IMR-90 (cell line): ENCODE data around the gene MMS19. TPM values are rescaled to one million over a fixed set of nuclear protein-coding genes. Genes with fewer than 3 reads are reported as not detected.

Experiments
- ATAC-seq: fragments of 200-7000 bp; cut with Tn5 transposase; 2 replicates; pipeline ENCODE4 v1.9.1; 2020; ENCODE audit warnings: low read depth, mild to moderate bottlenecking, moderate library complexity
- BruUV-seq: library from RNA; stranded (reverse); fragments of 400-500 nt; replicated peaks from 2 replicates; lab custom pipeline; 2021; lab: Mats Ljungman, UMichigan
- CTCF ChIA-PET: fragments of 300-600 bp; formaldehyde crosslinking; extraction: SDS; loops from one replicate; lab custom pipeline; 2021; ENCODE audit warnings: antibody characterized with exemption; lab: Yijun Ruan, JAX
- POLR2A ChIA-PET: fragments of 300-600 bp; sonication (Branson Sonifier 250); formaldehyde crosslinking; loops from one replicate; lab custom pipeline; 2022; ENCODE audit warnings: antibody characterized with exemption; ENCODE audit not compliant: unreplicated experiment; lab: Charles Lee
- DNase-seq: peaks from one replicate; pipeline ENCODE4 v3.0.0; 2013
- H2AFZ ChIP-seq: replicated peaks from 2 replicates; pipeline ENCODE3; 2013; ENCODE audit warnings: low read length, mild to moderate bottlenecking; ENCODE audit not compliant: poor library complexity
- H2AK5ac ChIP-seq: 2 replicates; pipeline ENCODE4 v1.6.1; 2013; ENCODE audit warnings: low read depth, low read length, inconsistent platforms
- H2AK9ac ChIP-seq: replicated peaks from 2 replicates; pipeline ENCODE3; 2013; ENCODE audit warnings: mild to moderate bottlenecking, low read depth, low read length, moderate library complexity; ENCODE audit not compliant: poor library complexity
- H2BK120ac ChIP-seq: 2 replicates; pipeline ENCODE4 v1.6.1; 2013; ENCODE audit warnings: low read depth, low read length, inconsistent platforms
- H2BK15ac ChIP-seq: 3 replicates; pipeline ENCODE4 v1.6.1; 2013; ENCODE audit warnings: low read depth, low read length, inconsistent platforms
- H2BK20ac ChIP-seq: 2 replicates; pipeline ENCODE4 v1.6.1; 2013; ENCODE audit warnings: low read depth, mild to moderate bottlenecking, inconsistent platforms, low read length, moderate library complexity
- H2BK5ac ChIP-seq: 2 replicates; pipeline ENCODE4 v1.6.1; 2013; ENCODE audit warnings: mild to moderate bottlenecking, low read depth, low read length, inconsistent platforms; ENCODE audit not compliant: poor library complexity, severe bottlenecking
- H3K14ac ChIP-seq: replicated peaks from 2 replicates; pipeline ENCODE4 v1.6.1; 2013; ENCODE audit warnings: low read depth, low read length, inconsistent platforms
- H3K18ac ChIP-seq: 2 replicates; pipeline ENCODE4 v1.6.1; 2013; ENCODE audit warnings: low read depth, low read length, control low read depth
- H3K23ac ChIP-seq: 2 replicates; pipeline ENCODE4 v1.6.1; 2013; ENCODE audit warnings: low read depth, low read length, inconsistent platforms
- H3K27ac ChIP-seq: 2 replicates; pipeline ENCODE4 v1.5.1; 2013; ENCODE audit warnings: mild to moderate bottlenecking, control low read depth, low read length; ENCODE audit not compliant: insufficient read depth
- H3K27me3 ChIP-seq: 2 replicates; pipeline ENCODE4 v1.6.1; 2013; ENCODE audit warnings: low read length; ENCODE audit not compliant: control insufficient read depth, insufficient read depth
- H3K36me3 ChIP-seq: 2 replicates; pipeline ENCODE4 v1.6.1; 2013; ENCODE audit warnings: low read length, mixed read lengths; ENCODE audit not compliant: control insufficient read depth, insufficient read depth
- H3K4ac ChIP-seq: 2 replicates; pipeline ENCODE4 v1.6.1; 2013; ENCODE audit warnings: low read depth, low read length, inconsistent platforms
- H3K4me1 ChIP-seq: 2 replicates; pipeline ENCODE4 v1.6.1; 2013; ENCODE audit warnings: low read length, mixed read lengths; ENCODE audit not compliant: control insufficient read depth, insufficient read depth
- H3K4me2 ChIP-seq: 2 replicates; pipeline ENCODE4 v1.6.1; 2013; ENCODE audit warnings: low read depth, mild to moderate bottlenecking, control low read depth, low read length, moderate library complexity
- H3K4me3 ChIP-seq: 2 replicates; pipeline ENCODE4 v1.5.1; 2013; ENCODE audit warnings: low read depth, mild to moderate bottlenecking, control low read depth, low read length, moderate library complexity; ENCODE audit not compliant: insufficient read depth
- H3K56ac ChIP-seq: 2 replicates; pipeline ENCODE4 v1.6.1; 2013; ENCODE audit warnings: low read length, inconsistent platforms; ENCODE audit not compliant: insufficient read depth; ENCODE audit errors: extremely low read depth
- H3K79me1 ChIP-seq, 2 experiments: 2 replicates each; pipeline ENCODE4 v1.6.1; 2013; ENCODE audit warnings: low read length in 2 of 2, inconsistent platforms in 1 of 2, low read depth in 1 of 2
- H3K9ac ChIP-seq: 2 replicates; pipeline ENCODE4 v1.6.1; 2013; ENCODE audit warnings: low read depth, low read length, control low read depth
- H3K9me1 ChIP-seq: 2 replicates; pipeline ENCODE4 v1.6.1; 2013; ENCODE audit warnings: low read length, inconsistent platforms; ENCODE audit not compliant: insufficient read depth
- H3K9me3 ChIP-seq: 2 replicates; pipeline ENCODE4 v1.6.1; 2013; ENCODE audit warnings: low read length; ENCODE audit not compliant: control insufficient read depth, insufficient read depth
- H4K20me1 ChIP-seq: 2 replicates; pipeline ENCODE4 v1.6.1; 2013; ENCODE audit warnings: low read length, inconsistent platforms; ENCODE audit not compliant: insufficient read depth
- H4K5ac ChIP-seq: 2 replicates; pipeline ENCODE4 v1.6.1; 2013; ENCODE audit warnings: mild to moderate bottlenecking, low read depth, low read length, control low read depth
- H4K8ac ChIP-seq, 2 experiments: 2 replicates each; pipeline ENCODE4 v1.6.1; 2013; ENCODE audit warnings: low read depth in 2 of 2, low read length in 2 of 2, control low read depth in 1 of 2, inconsistent platforms in 1 of 2
- H4K91ac ChIP-seq: 2 replicates; pipeline ENCODE4 v1.6.1; 2013; ENCODE audit warnings: low read depth, low read length, inconsistent platforms; ENCODE audit not compliant: insufficient read depth
- BHLHE40 ChIP-seq: fragments of 150-350 bp; IDR thresholded peaks from 2 replicates; pipeline ENCODE4 v1.6.1; 2016; ENCODE audit warnings: mild to moderate bottlenecking, low read depth, low read length
- CEBPB ChIP-seq: IDR thresholded peaks from 2 replicates; pipeline ENCODE4 v1.6.1; 2012; ENCODE audit warnings: low read depth, low read length, improper control_type of control experiment
- CHD1 ChIP-seq: IDR thresholded peaks from 2 replicates; pipeline ENCODE4 v1.6.1; 2012; ENCODE audit warnings: low read depth, low read length, improper control_type of control experiment
- CTCF ChIP-seq: conservative IDR thresholded peaks from 2 replicates; pipeline ENCODE4 v1.5.1; 2012; ENCODE audit warnings: mild to moderate bottlenecking, low read depth, low read length, improper control_type of control experiment
- ELK1 ChIP-seq: fragments of 150-350 bp; IDR thresholded peaks from 2 replicates; pipeline ENCODE4 v1.6.1; 2016; ENCODE audit warnings: low read depth, mild to moderate bottlenecking, low read length, moderate library complexity, borderline replicate concordance
- FOS ChIP-seq: fragments of 150-350 bp; IDR thresholded peaks from 2 replicates; pipeline ENCODE4 v1.6.1; 2016; ENCODE audit warnings: low read depth, low read length
- MAZ ChIP-seq: IDR thresholded peaks from 2 replicates; pipeline ENCODE4 v1.6.1; 2012; ENCODE audit warnings: low read depth, mild to moderate bottlenecking, low read length, improper control_type of control experiment, moderate library complexity, borderline replicate concordance
- MXI1 ChIP-seq: IDR thresholded peaks from 2 replicates; pipeline ENCODE4 v1.6.1; 2012; ENCODE audit warnings: low read depth, mild to moderate bottlenecking, low read length, moderate library complexity, borderline replicate concordance
- NFE2L2 ChIP-seq: fragments of 150-350 bp; IDR thresholded peaks from 2 replicates; pipeline ENCODE4 v1.6.1; 2016; ENCODE audit warnings: low read depth, mild to moderate bottlenecking, low read length
- POLR2A ChIP-seq: IDR thresholded peaks from 2 replicates; pipeline ENCODE4 v1.6.1; 2012; ENCODE audit warnings: mild to moderate bottlenecking, low read depth, low read length
- RAD21 ChIP-seq: IDR thresholded peaks from 2 replicates; pipeline ENCODE4 v1.6.1; 2012; ENCODE audit warnings: low read length, improper control_type of control experiment
- RCOR1 ChIP-seq: IDR thresholded peaks from 2 replicates; pipeline ENCODE4 v1.6.1; 2012; ENCODE audit warnings: mild to moderate bottlenecking, low read length, improper control_type of control experiment; ENCODE audit not compliant: insufficient replicate concordance
- RFX5 ChIP-seq: IDR thresholded peaks from 2 replicates; pipeline ENCODE4 v1.8.0; 2012; ENCODE audit warnings: low read depth, mild to moderate bottlenecking, low read length, moderate library complexity
- WGBS, 2 experiments: methylation state at CpG; one replicate each; pipeline versions ENCODE4 v1.1.5 to v1.1.7; 2013; ENCODE audit warnings: missing lambda C conversion rate in 2 of 2; ENCODE audit not compliant: insufficient read length in 1 of 2; ENCODE audit errors: extremely low coverage in 2 of 2; 5-methylcytosine and 5-hydroxymethylcytosine counted together
- dilution Hi-C: fragments of 300-500 bp; cut with HindIII; formaldehyde crosslinking; loops from one replicate; pipeline ENCODE4 v1.14.3; 2018; ENCODE audit warnings: low sequenced_read_pairs; ENCODE audit not compliant: unreplicated experiment
- in situ Hi-C: fragments of 300-500 bp; cut with MboI; formaldehyde crosslinking; loops from 3 replicates; pipeline ENCODE4 v1.14.3; 2019; ENCODE audit warnings: low sequenced_read_pairs, inconsistent platforms, mixed read lengths
- intact Hi-C: fragments of 100-400 bp; cut with micrococcal nuclease; formaldehyde crosslinking; loops from 2 replicates; pipeline ENCODE4 v1.10.0; 2022
- polyA plus RNA-seq, 3 experiments: library from polyadenylated mRNA; depleted of rRNA; stranded (reverse); fragments of >200 nt; gene quantifications; 2 replicates each; pipeline ENCODE4 v1.2.3, GENCODE V29; 2012; ENCODE audit warnings: low replicate concordance in 1 of 3
- total RNA-seq: library from RNA; depleted of rRNA; stranded (reverse); fragments of >200 nt; gene quantifications from 2 replicates; pipeline ENCODE4 v1.2.3, GENCODE V29; 2012
- TF ChIP-seq, protein P1 (sequence below): fragments of 150-350 bp; IDR thresholded peaks from 2 replicates; pipeline ENCODE4 v1.6.1; 2017; ENCODE audit warnings: mild to moderate bottlenecking, antibody characterized with exemption, low read length, low read depth

Gene MMS19
- total and polyA plus RNA-seq, 2 of the 4 experiments (the other 2 are of a cell fraction), result 70.1 to 72.7 TPM

- Histone ChIP-seq H2AFZ (no peak overlapping the region), H4K5ac (no peak overlapping the region), H3K27me3 (no peaks in the 10 kb centered on the region), H2AK9ac (no peak overlapping the region), H3K36me3 (peaks cover 85% of the 10 kb centered on the region), H3K9ac (no peak overlapping the region), H3K9me1 (peaks cover 8% of the 10 kb centered on the region; the same call in 1 of the 2 replicates), H2BK15ac (no peak overlapping the region), H3K18ac (no peak overlapping the region), H3K27ac (no peak overlapping the region), H3K79me1 (peaks cover 40 to 68% of the 10 kb centered on the region in 2 experiments), H2BK5ac (no peak overlapping the region), H3K23ac (no peak overlapping the region), H3K4me2 (no peak overlapping the region), H3K4me1 (peaks cover 1% of the 10 kb centered on the region; the same call in 1 of the 2 replicates), H3K4ac (no peak overlapping the region), H4K91ac (no peak overlapping the region), H3K4me3 (no peak overlapping the region), H2BK120ac (no peak overlapping the region), H3K9me3 (no peaks in the 10 kb centered on the region), H4K8ac (no peak overlapping the region), H2BK20ac (no peak overlapping the region), H2AK5ac (no peak overlapping the region), H4K20me1 (peaks cover 24% of the 10 kb centered on the region), H3K56ac (no peak overlapping the region), H3K14ac (no peak overlapping the region)
- intact Hi-C loops, result no loop called here
- no CpG with 5 or more reads among the region's 3 CpGs for WGBS, 2 experiments
- dilution Hi-C loops, result no loop called here
- in situ Hi-C loops, result no loop called here
- ATAC-seq, result no peak
- DNase-seq, result no peak
- CTCF ChIA-PET, result no interaction called here
- POLR2A ChIA-PET, result no interaction called here
- no peak for TF ChIP-seq MXI1
- TF ChIP-seq MAZ, result no peak
- no peak for TF ChIP-seq RAD21
- TF ChIP-seq, protein P1, sequence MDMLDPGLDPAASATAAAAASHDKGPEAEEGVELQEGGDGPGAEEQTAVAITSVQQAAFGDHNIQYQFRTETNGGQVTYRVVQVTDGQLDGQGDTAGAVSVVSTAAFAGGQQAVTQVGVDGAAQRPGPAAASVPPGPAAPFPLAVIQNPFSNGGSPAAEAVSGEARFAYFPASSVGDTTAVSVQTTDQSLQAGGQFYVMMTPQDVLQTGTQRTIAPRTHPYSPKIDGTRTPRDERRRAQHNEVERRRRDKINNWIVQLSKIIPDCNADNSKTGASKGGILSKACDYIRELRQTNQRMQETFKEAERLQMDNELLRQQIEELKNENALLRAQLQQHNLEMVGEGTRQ, result no peak
- TF ChIP-seq ELK1, result no peak
- TF ChIP-seq RFX5, result no peak
- TF ChIP-seq RCOR1, result no peak
- TF ChIP-seq BHLHE40, result no peak
- no peak for TF ChIP-seq NFE2L2
- TF ChIP-seq POLR2A, result no peak
- no peak for TF ChIP-seq CTCF
- no peak for TF ChIP-seq FOS
- no peak for TF ChIP-seq CEBPB
- no peak for TF ChIP-seq CHD1
- no TSS peak for BruUV-seq
Measured at GRCh38 chr10:97456686-97457065, 41.5 kb downstream of the MMS19 start.
